ENCODE results near the gene NOD1.

DNA sequence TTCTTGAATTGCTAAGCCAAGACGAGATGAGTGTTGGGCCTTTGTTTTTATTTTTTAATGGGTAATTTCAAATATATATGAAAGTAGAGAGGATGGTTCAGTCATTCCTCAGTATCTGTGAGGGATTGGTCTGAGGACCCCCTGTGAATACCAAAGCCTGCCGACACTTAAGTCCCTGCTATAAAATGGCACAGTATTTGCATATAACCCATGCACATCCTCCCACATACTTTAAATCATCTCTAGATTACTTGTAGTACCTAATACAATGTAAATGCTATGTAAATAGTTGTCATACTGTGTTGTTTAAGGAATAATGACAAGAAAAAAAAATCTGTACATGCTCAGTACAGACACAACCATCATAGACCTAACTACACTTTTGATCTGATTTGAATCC, 73.4 kb downstream of the NOD1 start:
- TF ChIP-seq, protein P1, sequence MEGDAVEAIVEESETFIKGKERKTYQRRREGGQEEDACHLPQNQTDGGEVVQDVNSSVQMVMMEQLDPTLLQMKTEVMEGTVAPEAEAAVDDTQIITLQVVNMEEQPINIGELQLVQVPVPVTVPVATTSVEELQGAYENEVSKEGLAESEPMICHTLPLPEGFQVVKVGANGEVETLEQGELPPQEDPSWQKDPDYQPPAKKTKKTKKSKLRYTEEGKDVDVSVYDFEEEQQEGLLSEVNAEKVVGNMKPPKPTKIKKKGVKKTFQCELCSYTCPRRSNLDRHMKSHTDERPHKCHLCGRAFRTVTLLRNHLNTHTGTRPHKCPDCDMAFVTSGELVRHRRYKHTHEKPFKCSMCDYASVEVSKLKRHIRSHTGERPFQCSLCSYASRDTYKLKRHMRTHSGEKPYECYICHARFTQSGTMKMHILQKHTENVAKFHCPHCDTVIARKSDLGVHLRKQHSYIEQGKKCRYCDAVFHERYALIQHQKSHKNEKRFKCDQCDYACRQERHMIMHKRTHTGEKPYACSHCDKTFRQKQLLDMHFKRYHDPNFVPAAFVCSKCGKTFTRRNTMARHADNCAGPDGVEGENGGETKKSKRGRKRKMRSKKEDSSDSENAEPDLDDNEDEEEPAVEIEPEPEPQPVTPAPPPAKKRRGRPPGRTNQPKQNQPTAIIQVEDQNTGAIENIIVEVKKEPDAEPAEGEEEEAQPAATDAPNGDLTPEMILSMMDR (IDR thresholded peaks at IDR 0.05) = no peak
- TF ChIP-seq TCF7L2 (IDR thresholded peaks at IDR 0.05; ENCODE audit: low read depth, low read length) = no peak
- TF ChIP-seq, protein P2, sequence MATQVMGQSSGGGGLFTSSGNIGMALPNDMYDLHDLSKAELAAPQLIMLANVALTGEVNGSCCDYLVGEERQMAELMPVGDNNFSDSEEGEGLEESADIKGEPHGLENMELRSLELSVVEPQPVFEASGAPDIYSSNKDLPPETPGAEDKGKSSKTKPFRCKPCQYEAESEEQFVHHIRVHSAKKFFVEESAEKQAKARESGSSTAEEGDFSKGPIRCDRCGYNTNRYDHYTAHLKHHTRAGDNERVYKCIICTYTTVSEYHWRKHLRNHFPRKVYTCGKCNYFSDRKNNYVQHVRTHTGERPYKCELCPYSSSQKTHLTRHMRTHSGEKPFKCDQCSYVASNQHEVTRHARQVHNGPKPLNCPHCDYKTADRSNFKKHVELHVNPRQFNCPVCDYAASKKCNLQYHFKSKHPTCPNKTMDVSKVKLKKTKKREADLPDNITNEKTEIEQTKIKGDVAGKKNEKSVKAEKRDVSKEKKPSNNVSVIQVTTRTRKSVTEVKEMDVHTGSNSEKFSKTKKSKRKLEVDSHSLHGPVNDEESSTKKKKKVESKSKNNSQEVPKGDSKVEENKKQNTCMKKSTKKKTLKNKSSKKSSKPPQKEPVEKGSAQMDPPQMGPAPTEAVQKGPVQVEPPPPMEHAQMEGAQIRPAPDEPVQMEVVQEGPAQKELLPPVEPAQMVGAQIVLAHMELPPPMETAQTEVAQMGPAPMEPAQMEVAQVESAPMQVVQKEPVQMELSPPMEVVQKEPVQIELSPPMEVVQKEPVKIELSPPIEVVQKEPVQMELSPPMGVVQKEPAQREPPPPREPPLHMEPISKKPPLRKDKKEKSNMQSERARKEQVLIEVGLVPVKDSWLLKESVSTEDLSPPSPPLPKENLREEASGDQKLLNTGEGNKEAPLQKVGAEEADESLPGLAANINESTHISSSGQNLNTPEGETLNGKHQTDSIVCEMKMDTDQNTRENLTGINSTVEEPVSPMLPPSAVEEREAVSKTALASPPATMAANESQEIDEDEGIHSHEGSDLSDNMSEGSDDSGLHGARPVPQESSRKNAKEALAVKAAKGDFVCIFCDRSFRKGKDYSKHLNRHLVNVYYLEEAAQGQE (IDR thresholded peaks at IDR 0.05; ENCODE audit: insufficient read depth in 1 of 2, low read depth in 2 of 2, low read length in 1 of 2) = no peak
